Natural killer cell treated with Interleukin-12 subunit alpha and Interleukin-12 subunit beta and Interleukin-15 and Interleukin-18, amount 100 ng/mL, for 72 hours (primary cell): ENCODE data around the gene ARPP19. TPM values are rescaled to one million over a fixed set of nuclear protein-coding genes. Genes with fewer than 3 reads are reported as not detected.

Experiments used
- ATAC-seq, 2 donors: fragments of 150-1000 bp; cut with Tn5 transposase in 1 of 2; sonication (Bioruptor Pico), chemical (Tn5 transposase) in 1 of 2; 2 replicates each; pipeline ENCODE4 v1.10.0; 2021
- DNase-seq: peaks from one replicate; pipeline ENCODE4 v3.0.0; 2022; ENCODE audit warnings: low spot score
- H3K27ac Mint-ChIP-seq, 2 donors: 1 replicate in 1 of 2; 2 replicates in 1 of 2; pipeline ENCODE4 v1.8.0; 2022; ENCODE audit warnings: mixed read lengths in 2 of 2, mild to moderate bottlenecking in 1 of 2, moderate library complexity in 1 of 2
- H3K27me3 Mint-ChIP-seq, 2 donors: 1 replicate in 1 of 2; 2 replicates in 1 of 2; pipeline ENCODE4 v1.8.0; 2022; ENCODE audit warnings: mixed read lengths in 2 of 2
- H3K36me3 Mint-ChIP-seq: one replicate; pipeline ENCODE4 v1.8.0; 2022; ENCODE audit warnings: mixed read lengths
- H3K4me1 Mint-ChIP-seq, 2 donors: 1 replicate in 1 of 2; 2 replicates in 1 of 2; pipeline ENCODE4 v1.8.0; 2022; ENCODE audit warnings: low read depth in 2 of 2, mixed read lengths in 2 of 2, mild to moderate bottlenecking in 1 of 2
- H3K4me3 Mint-ChIP-seq: one replicate; pipeline ENCODE4 v1.8.0; 2022; ENCODE audit warnings: mixed read lengths
- H3K9me3 Mint-ChIP-seq: 2 replicates; pipeline ENCODE4 v1.8.0; 2022; ENCODE audit warnings: mixed read lengths
- total RNA-seq, 2 donors: library from RNA; stranded (reverse); gene quantifications; one replicate each; pipeline ENCODE4 v1.2.3, GENCODE V29; 2022

Gene ARPP19
- total RNA-seq, 2 donors from 2014 or later = 98.0 to 135 TPM

DNA sequence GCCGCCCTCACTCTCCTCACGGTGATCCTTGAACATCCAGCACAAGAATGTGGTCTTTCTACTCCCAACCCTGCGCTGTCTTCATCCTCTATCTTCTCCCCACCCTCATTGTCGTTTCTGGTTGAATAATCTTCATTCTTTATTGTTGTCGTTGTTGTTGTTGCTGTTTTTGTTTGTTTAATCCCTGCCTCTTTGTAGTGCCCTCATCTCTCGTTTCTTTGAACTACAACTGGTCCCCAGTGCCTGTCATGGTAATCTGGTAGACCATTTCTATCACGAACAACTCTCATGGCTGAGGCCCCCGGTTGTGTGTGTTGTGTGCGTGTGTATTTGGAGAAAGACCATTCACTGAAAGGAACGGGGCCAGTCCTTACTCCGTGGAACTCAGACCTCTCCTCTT, 38.9 kb downstream of the ARPP19 start:
- ATAC-seq (no peak), DNase-seq (no peak)
- H3K27me3 Mint-ChIP-seq = peaks cover 9 to 11% of the 10 kb centered on the region in 2 donors
- peak overlapping the region; percentile 88 for H3K4me3 Mint-ChIP-seq
- peaks cover 24 to 25% of the 10 kb centered on the region in 2 donors for H3K4me1 Mint-ChIP-seq
- H3K9me3 Mint-ChIP-seq = no peaks in the 10 kb centered on the region
- H3K27ac Mint-ChIP-seq = peak overlapping the region; percentile 11 to 67
- H3K36me3 Mint-ChIP-seq = no peaks in the 10 kb centered on the region

- Mint-ChIP-seq H3K4me3 (peak overlapping the region; percentile 88), H3K27me3 (peaks cover 6 to 11% of the 10 kb centered on the region in 2 donors), H3K36me3 (no peaks in the 10 kb centered on the region), H3K27ac (peak overlapping the region; percentile 11 to 67), H3K9me3 (no peaks in the 10 kb centered on the region), H3K4me1 (peaks cover 24 to 25% of the 10 kb centered on the region in 2 donors)
- no peak for ATAC-seq
- DNase-seq = no peak
Observed at GRCh38 chr15:52529341-52529924, 39.4 kb downstream of the ARPP19 start.

GRCh38 chr15:52528564-52529340, 40.1 kb downstream of the ARPP19 start, which contains the start of gene MYO5A:
TSS of gene MYO5A (minus strand) at chr15:52528880. CDS start at chr15:52528806, 74 bp downstream.
- peak; percentile 84 for DNase-seq
- ATAC-seq = peak; percentile 94 to 95
- H3K9me3 Mint-ChIP-seq = no peaks in the 10 kb centered on the region
- no peaks in the 10 kb centered on the region for H3K36me3 Mint-ChIP-seq
- H3K27me3 Mint-ChIP-seq = peaks cover 6 to 11% of the 10 kb centered on the region in 2 donors
- H3K4me3 Mint-ChIP-seq = peak within 1 kb of the TSS; percentile 90
- H3K4me1 Mint-ChIP-seq = peaks cover 24 to 25% of the 10 kb centered on the region in 2 donors
- peak within 1 kb of the TSS; percentile 78 to 87 for H3K27ac Mint-ChIP-seq

GRCh38 chr15:52527911-52528563, 40.8 kb downstream of the ARPP19 start:
- DNase-seq (no peak), ATAC-seq (no peak)
- Mint-ChIP-seq H3K27me3 (peaks cover 3 to 11% of the 10 kb centered on the region in 2 donors), H3K9me3 (no peaks in the 10 kb centered on the region), H3K4me3 (peak overlapping the region; percentile 90), H3K4me1 (peaks cover 29 to 30% of the 10 kb centered on the region in 2 donors), H3K27ac (peak overlapping the region; percentile 78 to 87), H3K36me3 (no peaks in the 10 kb centered on the region)

DNA sequence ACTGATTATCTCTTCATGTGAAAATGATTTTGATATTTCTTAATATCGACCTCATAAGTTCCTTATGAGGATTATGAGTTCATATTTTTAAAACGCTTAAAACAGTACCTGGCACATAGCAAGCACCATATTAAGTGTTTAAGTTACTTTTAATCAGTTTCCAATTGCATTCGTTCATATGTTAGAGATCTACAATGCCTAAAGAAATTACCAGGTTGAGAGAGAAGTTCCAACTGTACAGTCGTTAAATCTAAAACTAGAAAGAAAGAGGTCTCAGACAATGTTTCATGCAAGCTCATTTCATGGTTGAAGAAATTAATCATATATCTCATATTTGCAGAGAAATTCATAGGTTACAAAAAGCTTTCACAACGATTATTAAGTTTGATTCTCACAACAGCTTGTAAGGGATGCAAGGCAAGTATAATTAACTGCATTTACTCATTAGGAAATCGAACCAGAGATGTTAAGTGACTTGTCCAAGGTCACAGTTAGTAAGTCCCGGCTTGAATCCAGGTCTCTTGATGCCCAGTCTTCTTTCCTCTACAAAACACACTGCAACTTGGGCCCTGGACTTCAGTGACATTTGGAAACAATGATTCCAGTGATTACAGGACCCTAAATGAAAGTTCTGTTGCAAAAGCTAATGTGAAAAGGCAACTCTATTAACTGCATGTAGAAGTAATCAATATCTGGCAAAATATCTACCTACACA, 41.5 kb downstream of the ARPP19 start:
- Mint-ChIP-seq H3K27me3 (peaks cover 2 to 8% of the 10 kb centered on the region in 2 donors), H3K4me1 (peaks cover 30 to 31% of the 10 kb centered on the region in 2 donors), H3K4me3 (peak overlapping the region; percentile 90), H3K36me3 (no peaks in the 10 kb centered on the region), H3K9me3 (no peaks in the 10 kb centered on the region), H3K27ac (peak overlapping the region; percentile 15 to 87)
- no peak for DNase-seq
- no peak for ATAC-seq

GRCh38 chr15:52524223-52525136, 44.4 kb downstream of the ARPP19 start:
- H3K4me1 Mint-ChIP-seq = peaks cover 33 to 35% of the 10 kb centered on the region in 2 donors
- H3K27ac Mint-ChIP-seq = no peak overlapping the region
- no peaks in the 10 kb centered on the region for H3K36me3 Mint-ChIP-seq
- H3K27me3 Mint-ChIP-seq = no peaks in the 10 kb centered on the region
- H3K4me3 Mint-ChIP-seq = no peak overlapping the region
- DNase-seq (no peak), ATAC-seq (no peak)
- H3K9me3 Mint-ChIP-seq = no peaks in the 10 kb centered on the region

DNA sequence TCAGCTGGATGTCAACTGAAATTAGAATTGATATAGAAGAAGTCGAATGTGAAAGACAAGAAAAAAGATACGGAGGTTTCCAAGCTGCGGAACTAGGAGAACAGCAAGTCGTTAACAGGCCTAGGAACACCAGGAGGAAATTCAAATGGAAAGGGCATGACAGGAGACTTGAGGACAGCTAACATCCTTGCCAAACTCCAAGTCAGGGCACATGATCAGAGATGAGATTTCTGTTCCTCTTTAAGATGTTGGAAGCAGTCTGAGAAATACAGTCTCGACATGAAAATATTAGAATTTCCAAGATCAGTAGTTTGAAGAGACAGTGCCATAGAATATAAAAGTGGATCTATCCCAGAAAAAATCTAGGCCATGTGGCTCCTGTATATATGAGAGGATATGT, 45.2 kb downstream of the ARPP19 start:
- no peaks in the 10 kb centered on the region for H3K9me3 Mint-ChIP-seq
- peaks cover 38 to 39% of the 10 kb centered on the region in 2 donors for H3K4me1 Mint-ChIP-seq
- no peaks in the 10 kb centered on the region for H3K36me3 Mint-ChIP-seq
- ATAC-seq (no peak), DNase-seq (no peak)
- H3K4me3 Mint-ChIP-seq = no peak overlapping the region
- H3K27ac Mint-ChIP-seq = no peak overlapping the region
- H3K27me3 Mint-ChIP-seq = no peaks in the 10 kb centered on the region

- H3K9me3 Mint-ChIP-seq = no peaks in the 10 kb centered on the region
- DNase-seq (no peak), ATAC-seq (no peak)
- H3K4me1 Mint-ChIP-seq = peaks cover 38 to 40% of the 10 kb centered on the region in 2 donors
- no peak overlapping the region for H3K4me3 Mint-ChIP-seq
- H3K27me3 Mint-ChIP-seq = no peaks in the 10 kb centered on the region
- H3K27ac Mint-ChIP-seq = no peak overlapping the region
- no peaks in the 10 kb centered on the region for H3K36me3 Mint-ChIP-seq
Observed at GRCh38 chr15:52523192-52523591, 45.6 kb downstream of the ARPP19 start.

- peak overlapping the region in 1 of 2 donors; percentile 27 for H3K27ac Mint-ChIP-seq
- no peaks in the 10 kb centered on the region for H3K9me3 Mint-ChIP-seq
- H3K4me1 Mint-ChIP-seq = peaks cover 24 to 26% of the 10 kb centered on the region in 2 donors
- ATAC-seq (no peak), DNase-seq (no peak)
- H3K36me3 Mint-ChIP-seq = no peaks in the 10 kb centered on the region
- H3K4me3 Mint-ChIP-seq = no peak overlapping the region
- no peaks in the 10 kb centered on the region for H3K27me3 Mint-ChIP-seq
Observed at GRCh38 chr15:52521682-52522081, 47.1 kb downstream of the ARPP19 start.

- Mint-ChIP-seq H3K36me3 (no peaks in the 10 kb centered on the region), H3K4me1 (peaks cover 20 to 25% of the 10 kb centered on the region in 2 donors), H3K9me3 (no peaks in the 10 kb centered on the region), H3K27me3 (no peaks in the 10 kb centered on the region), H3K4me3 (no peak overlapping the region), H3K27ac (no peak overlapping the region)
- no peak for DNase-seq
- no peak for ATAC-seq
Observed at GRCh38 chr15:52520421-52520820, 48.4 kb downstream of the ARPP19 start.

DNA sequence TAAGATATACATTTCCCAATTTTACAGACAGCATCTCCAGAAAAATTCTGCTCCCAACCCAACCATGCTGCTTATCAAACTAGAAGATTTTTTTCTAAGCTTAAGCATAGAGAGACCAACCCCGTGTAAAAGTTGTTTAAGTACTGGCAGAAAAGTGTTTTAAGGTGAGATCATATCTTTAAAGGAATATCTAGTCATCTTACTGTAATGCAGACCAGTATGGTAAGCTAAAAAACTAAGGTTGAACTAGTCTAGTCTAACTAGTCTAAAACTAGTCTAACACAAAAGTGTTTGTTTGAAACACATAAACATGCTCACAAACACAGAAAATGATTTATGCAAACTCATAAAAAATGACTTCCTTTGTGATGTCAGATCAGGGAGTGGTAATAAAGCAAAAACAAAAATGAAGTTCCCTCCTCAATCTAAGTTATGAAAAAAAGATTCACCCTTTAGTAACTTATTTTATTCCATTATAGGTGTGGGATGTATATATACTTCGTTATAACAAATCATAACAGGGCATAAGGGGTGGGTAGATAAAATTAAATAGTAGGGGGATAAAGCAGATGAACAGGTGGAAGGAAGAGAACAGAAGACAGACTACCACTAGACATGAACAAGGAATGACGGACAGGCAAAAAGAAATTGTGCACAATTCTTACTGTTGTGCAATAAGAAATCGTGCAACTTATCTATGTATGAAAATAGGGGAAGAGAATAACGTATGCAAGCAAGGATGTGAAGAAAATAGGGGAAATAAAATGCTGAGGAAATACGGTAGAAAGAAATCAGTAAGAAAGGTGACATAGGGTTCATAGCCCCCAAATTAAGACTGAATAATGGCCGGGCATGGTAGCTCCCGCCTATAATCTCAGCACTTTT, 50.1 kb downstream of the ARPP19 start:
- ATAC-seq (no peak), DNase-seq (no peak)
- Mint-ChIP-seq H3K27ac (no peak overlapping the region), H3K4me3 (no peak overlapping the region), H3K4me1 (peaks cover 19 to 25% of the 10 kb centered on the region in 2 donors), H3K27me3 (no peaks in the 10 kb centered on the region), H3K36me3 (no peaks in the 10 kb centered on the region), H3K9me3 (no peaks in the 10 kb centered on the region)

GRCh38 chr15:52517014-52517413, 51.8 kb downstream of the ARPP19 start:
- H3K4me1 Mint-ChIP-seq = peaks cover 14 to 17% of the 10 kb centered on the region in 2 donors
- no peak for ATAC-seq
- DNase-seq = no peak
- H3K36me3 Mint-ChIP-seq = no peaks in the 10 kb centered on the region
- H3K27ac Mint-ChIP-seq = no peak overlapping the region
- H3K27me3 Mint-ChIP-seq = no peaks in the 10 kb centered on the region
- no peaks in the 10 kb centered on the region for H3K9me3 Mint-ChIP-seq
- no peak overlapping the region for H3K4me3 Mint-ChIP-seq
